GM19043 (cell line): ENCODE data around the gene GABPB2.
A peak's percentile ranks its signal among the peaks of the same experiment; 100 is the strongest.

ENCODE experiments used
- ATAC-seq: cut with Tn5 transposase; IDR thresholded peaks from one replicate; pipeline ENCODE4 v1.9.1; 2021; ENCODE audit warnings: low read depth; ENCODE audit not compliant: unreplicated experiment

GABPB2 gene

GRCh38 chr1:151070474-151071276 lies at the start of gene GABPB2:
Gene GABPB2 (plus strand): TSS chr1:151070761. CDS start chr1:151088190, 17,429 bp downstream.
- peak; percentile 79 for ATAC-seq

- peak; percentile 47 for ATAC-seq
These were observed 45.9 kb upstream of the GABPB2 start for GRCh38 chr1:151024540-151025146.

DNA sequence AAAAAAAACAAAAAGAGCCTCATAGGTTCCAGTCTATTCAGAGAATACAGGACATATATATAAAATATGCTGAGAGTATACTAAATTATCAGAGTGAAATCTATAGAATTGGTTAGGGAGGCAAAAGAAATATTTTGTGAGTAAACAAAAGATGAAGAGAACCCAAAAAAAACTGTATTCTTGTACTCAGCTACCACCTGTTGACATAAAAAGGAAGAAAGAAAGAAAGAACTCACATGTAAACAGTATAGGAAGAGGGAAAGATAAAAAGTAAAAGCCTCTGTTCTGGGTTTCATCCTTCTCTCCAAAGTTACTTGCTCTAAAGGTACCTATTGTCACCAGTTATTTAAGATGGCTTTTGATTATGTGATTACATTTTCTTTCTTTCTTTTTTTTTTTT lies 44.1 kb upstream of the GABPB2 start:
- ATAC-seq = no peak

- ATAC-seq = no peak
These were observed 38.4 kb upstream of the GABPB2 start for GRCh38 chr1:151032164-151032563.

GRCh38 chr1:151035167-151035566 lies 35.4 kb upstream of the GABPB2 start:
- no peak for ATAC-seq

DNA sequence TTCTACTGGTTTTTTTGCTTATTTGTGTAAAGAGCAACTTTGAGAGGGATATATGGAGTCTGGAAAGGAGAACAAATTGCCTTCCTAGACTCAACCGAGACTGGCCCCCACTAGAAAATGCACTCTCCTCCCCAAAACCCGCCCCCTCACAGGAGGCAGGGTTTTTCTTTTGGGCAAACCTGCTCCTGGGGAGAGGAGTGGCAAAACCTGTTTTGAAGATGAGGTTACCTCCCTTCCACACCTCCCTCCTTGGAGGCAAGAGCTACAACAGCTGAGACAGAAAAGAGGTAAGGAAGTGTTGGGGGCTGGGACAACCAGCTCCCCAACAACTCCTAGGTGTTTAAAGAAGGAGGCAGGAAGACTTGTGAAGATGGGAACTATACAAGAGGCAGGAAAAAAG lies 34.2 kb upstream of the GABPB2 start, which contains the start of gene BNIPL:
Gene BNIPL (plus strand): TSS at position 231 of the 400 bp plus-strand sequence. CDS start 140 bp downstream, at position 371.
- ATAC-seq = no peak

DNA sequence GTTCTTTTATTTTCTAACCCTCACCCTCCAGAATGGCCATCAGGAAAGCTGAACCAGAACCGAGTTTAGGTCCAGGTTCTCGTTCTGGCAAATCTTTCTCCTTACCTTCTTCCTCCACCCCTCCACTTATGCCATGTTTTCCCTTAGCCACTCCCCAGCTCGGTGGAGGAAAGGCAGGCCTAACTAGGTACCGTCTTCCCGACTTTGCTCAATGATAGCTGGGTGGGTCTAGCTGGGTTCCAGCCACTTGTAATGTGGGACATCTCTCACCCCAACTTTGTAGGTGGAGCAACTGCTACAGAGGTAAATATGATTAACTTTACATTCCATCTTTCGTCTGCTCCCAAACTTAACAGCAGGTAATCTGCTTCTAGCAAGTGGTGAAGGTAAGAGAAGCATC lies 33.5 kb upstream of the GABPB2 start:
- ATAC-seq = no peak

DNA sequence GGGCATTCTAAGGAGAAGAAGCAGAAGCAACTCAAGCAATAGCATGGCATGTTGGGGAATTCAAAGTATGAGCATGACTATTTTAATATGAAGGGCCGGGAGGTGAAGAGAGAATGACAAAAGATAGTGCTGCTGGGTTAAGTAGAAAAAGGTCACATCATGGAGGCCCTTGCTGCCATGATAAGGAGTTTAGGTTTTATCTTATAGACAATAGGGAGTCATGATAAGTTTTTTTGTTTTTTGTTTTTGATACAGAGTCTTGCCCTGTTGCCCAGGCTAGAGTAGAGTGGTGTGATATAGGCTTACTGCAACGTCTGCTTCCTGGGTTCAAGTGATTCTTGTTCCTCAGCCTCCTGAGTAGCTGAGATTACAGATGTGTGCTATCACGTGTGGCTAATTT lies 31.0 kb upstream of the GABPB2 start:
- ATAC-seq = no peak

GRCh38 chr1:151043163-151043562 lies 27.4 kb upstream of the GABPB2 start:
- no peak for ATAC-seq

DNA sequence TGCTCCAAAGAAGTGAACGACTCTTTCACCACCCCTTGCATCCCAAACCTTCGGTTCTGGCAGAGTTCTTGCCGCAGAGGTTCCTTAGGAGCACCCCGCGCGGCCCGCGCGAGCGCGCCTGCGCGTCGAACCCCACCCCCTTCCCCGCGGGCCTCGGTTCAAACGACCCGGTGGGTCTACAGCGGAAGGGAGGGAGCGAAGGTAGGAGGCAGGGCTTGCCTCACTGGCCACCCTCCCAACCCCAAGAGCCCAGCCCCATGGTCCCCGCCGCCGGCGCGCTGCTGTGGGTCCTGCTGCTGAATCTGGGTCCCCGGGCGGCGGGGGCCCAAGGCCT lies 23.0 kb upstream of the GABPB2 start, which contains the start of gene C1orf56:
Gene C1orf56 (plus strand): TSS at position 161 of the 334 bp plus-strand sequence. CDS start 97 bp downstream, at position 258.
- peak; percentile 49 for ATAC-seq

DNA sequence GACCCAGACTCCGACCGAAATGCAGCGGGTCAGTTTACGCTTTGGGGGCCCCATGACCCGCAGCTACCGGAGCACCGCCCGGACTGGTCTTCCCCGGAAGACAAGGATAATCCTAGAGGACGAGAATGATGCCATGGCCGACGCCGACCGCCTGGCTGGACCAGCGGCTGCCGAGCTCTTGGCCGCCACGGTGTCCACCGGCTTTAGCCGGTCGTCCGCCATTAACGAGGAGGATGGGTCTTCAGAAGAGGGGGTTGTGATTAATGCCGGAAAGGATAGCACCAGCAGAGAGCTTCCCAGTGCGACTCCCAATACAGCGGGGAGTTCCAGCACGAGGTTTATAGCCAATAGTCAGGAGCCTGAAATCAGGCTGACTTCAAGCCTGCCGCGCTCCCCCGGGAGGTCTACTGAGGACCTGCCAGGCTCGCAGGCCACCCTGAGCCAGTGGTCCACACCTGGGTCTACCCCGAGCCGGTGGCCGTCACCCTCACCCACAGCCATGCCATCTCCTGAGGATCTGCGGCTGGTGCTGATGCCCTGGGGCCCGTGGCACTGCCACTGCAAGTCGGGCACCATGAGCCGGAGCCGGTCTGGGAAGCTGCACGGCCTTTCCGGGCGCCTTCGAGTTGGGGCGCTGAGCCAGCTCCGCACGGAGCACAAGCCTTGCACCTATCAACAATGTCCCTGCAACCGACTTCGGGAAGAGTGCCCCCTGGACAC lies 22.5 kb upstream of the GABPB2 start:
- ATAC-seq = peak; percentile 57

GRCh38 chr1:151048645-151049032 lies 21.9 kb upstream of the GABPB2 start:
- no peak for ATAC-seq

- no peak for ATAC-seq
These were observed 21.1 kb upstream of the GABPB2 start for GRCh38 chr1:151049458-151049857.

- no peak for ATAC-seq
These were observed 20.4 kb upstream of the GABPB2 start for GRCh38 chr1:151050051-151050688.

DNA sequence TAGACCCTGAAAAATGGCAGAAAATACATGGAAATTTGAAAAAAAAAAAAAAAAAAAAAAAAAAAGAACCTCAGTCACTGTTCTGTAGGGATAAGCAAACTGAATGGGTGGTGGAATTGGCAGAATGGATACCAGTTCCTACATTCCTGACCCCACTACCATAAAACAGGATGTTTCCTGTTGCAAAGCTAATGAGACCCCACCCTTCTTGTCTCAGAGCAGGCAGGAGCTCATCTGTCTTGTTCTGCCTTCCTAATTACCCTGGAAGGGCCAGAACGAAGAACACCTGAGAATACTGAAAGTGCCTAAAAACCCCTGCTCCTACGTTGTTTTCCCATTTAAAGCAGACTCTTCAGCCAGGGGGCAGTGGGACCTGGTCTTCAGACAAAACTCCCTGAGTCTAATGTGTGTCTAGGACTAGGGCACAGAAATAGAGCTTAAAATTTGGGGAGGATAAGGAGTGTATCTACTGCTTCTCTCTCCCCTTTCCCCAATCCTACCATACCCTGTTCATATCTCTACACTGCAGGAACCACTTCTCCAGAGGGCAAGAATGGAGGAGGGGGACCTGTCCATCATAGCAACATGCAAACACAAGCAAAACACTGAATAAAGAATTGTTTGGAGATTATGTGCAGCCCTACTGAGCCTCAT lies 19.1 kb upstream of the GABPB2 start:
- no peak for ATAC-seq

DNA sequence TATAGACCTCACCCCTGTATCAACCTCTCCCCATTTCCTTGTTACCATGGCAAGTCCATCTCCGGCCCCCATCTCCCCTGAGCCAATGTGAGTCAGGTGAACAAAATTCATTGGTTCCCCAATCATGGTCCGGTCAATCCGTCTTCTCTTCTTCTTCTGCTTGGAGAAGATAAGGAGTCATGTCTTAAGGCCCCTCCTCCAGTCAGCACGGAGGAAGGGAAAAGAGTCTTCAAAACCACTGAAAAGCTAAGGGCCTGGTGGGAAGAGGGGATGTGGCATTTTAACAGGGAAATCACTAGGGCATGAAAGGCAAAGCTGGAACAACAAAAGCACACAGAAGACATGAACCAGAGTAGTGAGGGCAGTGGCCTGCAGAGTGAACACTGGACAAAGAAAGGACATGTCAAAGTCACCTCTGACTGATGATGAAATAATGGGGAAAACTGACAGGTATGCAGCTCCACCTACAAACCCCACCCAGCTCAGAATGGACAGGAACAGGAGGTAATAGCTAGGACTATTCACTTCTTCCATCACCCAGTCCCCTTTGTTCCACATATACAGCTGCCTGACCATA lies 15.5 kb upstream of the GABPB2 start:
- ATAC-seq = no peak

- ATAC-seq = no peak
These were observed 15.0 kb upstream of the GABPB2 start for GRCh38 chr1:151055581-151055980.

DNA sequence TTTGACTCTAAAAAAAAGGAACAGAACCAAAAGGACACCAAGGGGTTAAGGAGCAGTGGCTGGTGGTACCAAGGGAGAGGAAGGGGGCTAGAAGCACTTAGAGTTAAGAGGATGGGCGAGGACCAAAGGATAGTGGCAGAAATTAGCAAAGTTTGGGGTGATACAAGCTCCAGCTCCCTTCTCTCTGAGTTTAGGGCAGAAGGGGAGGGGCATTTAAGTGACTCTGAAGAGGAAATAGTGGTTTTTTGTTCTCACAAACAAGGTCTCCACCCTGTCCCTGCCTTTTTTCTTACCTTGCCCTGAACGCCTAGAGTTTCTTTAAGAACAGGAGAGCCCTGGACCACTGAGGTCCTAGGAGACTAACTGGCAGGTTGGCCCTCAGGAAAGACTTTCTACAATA lies 14.4 kb upstream of the GABPB2 start:
- no peak for ATAC-seq

GRCh38 chr1:151058692-151059091 lies 11.9 kb upstream of the GABPB2 start:
- no peak for ATAC-seq
